VCaP (cell line): ENCODE data around the gene EID2B.
A peak's percentile ranks its signal among the peaks of the same experiment; 100 is the strongest.

Source experiments
- H3K27ac ChIP-seq: fragments of 450-650 bp; 2 replicates; pipeline ENCODE4 v1.5.1; 2017
- TF ChIP-seq, protein P1 (sequence below): fragments of 450-650 bp; conservative IDR thresholded peaks from 2 replicates; pipeline ENCODE4 v1.5.1; 2017; ENCODE audit warnings: mild to moderate bottlenecking, moderate library complexity

The EID2B gene

GRCh38 chr19:39497996-39498797, 34.5 kb downstream of the EID2B start:
- H3K27ac ChIP-seq: peak overlapping the region; percentile 24
- TF ChIP-seq, protein P1, sequence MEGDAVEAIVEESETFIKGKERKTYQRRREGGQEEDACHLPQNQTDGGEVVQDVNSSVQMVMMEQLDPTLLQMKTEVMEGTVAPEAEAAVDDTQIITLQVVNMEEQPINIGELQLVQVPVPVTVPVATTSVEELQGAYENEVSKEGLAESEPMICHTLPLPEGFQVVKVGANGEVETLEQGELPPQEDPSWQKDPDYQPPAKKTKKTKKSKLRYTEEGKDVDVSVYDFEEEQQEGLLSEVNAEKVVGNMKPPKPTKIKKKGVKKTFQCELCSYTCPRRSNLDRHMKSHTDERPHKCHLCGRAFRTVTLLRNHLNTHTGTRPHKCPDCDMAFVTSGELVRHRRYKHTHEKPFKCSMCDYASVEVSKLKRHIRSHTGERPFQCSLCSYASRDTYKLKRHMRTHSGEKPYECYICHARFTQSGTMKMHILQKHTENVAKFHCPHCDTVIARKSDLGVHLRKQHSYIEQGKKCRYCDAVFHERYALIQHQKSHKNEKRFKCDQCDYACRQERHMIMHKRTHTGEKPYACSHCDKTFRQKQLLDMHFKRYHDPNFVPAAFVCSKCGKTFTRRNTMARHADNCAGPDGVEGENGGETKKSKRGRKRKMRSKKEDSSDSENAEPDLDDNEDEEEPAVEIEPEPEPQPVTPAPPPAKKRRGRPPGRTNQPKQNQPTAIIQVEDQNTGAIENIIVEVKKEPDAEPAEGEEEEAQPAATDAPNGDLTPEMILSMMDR: peak; percentile 61

DNA sequence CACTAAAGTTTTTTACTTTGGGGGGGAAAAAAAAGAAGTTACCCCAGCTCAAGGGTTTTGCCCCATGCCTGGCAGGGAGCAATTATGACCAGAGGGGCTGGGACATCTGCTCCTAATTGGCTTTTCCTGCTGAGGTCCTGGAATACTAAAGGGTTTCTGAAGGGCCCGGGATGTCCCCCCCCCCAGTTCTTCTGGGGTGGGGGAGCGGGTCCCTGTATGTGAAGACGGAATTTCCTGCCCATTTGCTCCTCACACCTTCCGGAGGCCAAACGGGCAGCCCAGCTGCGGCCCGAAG, 35.0 kb downstream of the EID2B start:
- TF ChIP-seq, protein P1: no peak
- peak overlapping the region; percentile 24 for H3K27ac ChIP-seq

- TF ChIP-seq, protein P1: no peak
Measured at GRCh38 chr19:39496063-39496462, 36.6 kb downstream of the EID2B start.

GRCh38 chr19:39494661-39495060, 38.0 kb downstream of the EID2B start:
- H3K27ac ChIP-seq: no peak overlapping the region
- TF ChIP-seq, protein P1: no peak

More at GRCh38 chr19:39496063-39496462, 36.6 kb downstream of the EID2B start:
- no peak overlapping the region for H3K27ac ChIP-seq

GRCh38 chr19:39492788-39493187, 39.9 kb downstream of the EID2B start:
- TF ChIP-seq, protein P1: no peak
- no peak overlapping the region for H3K27ac ChIP-seq

DNA sequence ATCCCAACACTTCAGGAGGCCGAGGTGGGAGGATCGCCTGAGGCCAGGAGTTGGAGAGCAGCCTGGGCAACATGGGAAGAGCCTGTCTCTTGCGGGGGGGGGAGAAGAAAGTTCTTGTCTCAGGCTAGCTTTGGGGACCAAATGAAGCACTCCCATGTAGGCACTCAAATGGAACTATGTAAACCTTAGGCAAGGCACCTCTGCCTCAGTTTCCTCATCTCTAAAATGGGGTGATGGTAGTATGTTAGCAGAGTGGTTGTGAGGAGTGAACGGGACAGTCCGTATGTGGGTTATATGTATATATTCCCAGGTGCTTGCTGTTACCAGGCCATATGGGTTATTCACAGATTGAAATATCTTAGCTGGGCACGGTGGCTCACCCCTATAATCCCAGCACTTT, 40.4 kb downstream of the EID2B start:
- no peak overlapping the region for H3K27ac ChIP-seq
- TF ChIP-seq, protein P1: no peak

DNA sequence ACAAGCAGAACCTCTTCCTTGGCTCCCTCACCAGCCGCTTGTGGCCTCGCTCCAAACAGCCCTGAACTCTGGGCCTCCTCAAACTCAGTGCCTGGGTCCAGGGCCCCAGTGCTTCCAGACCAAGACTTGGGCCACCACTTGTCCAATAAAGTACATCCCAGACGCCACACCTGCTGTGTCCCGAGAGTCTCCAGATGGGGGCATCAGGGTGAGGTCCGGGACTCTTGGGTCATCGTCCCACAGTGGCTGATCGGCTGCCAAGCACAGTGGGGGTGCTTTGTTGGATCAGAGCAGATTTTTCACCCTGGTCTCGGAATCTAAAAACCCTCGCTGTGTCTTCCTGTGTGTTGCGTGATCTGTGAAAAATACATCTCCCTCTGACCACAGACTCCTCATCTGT, 42.9 kb downstream of the EID2B start:
- no peak overlapping the region for H3K27ac ChIP-seq
- TF ChIP-seq, protein P1: no peak
